NB4 (cell line): ENCODE measurements around the gene ADAM17.

Experiments
- DNase-seq: peaks from one replicate; pipeline ENCODE4 v3.0.0; 2010; ENCODE audit warnings: low read depth
- H3K4me3 ChIP-seq: one replicate; pipeline ENCODE4 v1.5.1; 2011; ENCODE audit warnings: mild to moderate bottlenecking, low read depth, low read length, moderate library complexity
- MYC ChIP-seq: IDR thresholded peaks from 2 replicates; pipeline ENCODE4 v1.6.1; 2011; ENCODE audit warnings: low read depth, low read length
- POLR2A ChIP-seq: IDR thresholded peaks from 2 replicates; pipeline ENCODE4 v1.6.1; 2011; ENCODE audit warnings: mild to moderate bottlenecking; ENCODE audit not compliant: insufficient read length; ENCODE audit errors: extremely low read depth
- TF ChIP-seq, protein P1 (sequence below): IDR thresholded peaks from one replicate; pipeline ENCODE4 v1.5.1; 2012; ENCODE audit warnings: low read depth, low read length
- TF ChIP-seq, protein P2 (sequence below): IDR thresholded peaks from 2 replicates; pipeline ENCODE4 v1.6.1; 2011; ENCODE audit warnings: low read depth, low read length

The ADAM17 gene

DNA sequence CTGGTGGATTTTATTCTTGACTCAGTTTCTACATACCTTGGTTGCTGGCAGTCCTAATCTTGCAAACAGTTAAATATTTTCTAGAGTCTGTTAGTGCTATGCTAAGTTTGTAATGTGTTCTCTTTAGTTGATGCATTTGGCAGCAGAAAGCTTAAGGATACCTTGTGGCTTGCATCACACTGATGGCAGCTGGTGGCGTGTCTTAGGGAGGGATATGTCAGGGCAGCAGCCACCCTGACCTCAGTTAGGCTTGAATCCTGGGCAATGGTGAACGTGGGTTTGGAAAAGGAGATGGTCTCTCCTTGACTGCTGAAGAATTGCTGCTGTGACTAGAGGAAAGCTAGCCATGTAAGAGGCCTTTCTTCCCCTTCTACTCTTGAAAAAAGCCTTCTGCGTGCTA lies 77.1 kb downstream of the ADAM17 start:
- DNase-seq = no peak
- no peak overlapping the region for H3K4me3 ChIP-seq
- TF ChIP-seq, protein P1, sequence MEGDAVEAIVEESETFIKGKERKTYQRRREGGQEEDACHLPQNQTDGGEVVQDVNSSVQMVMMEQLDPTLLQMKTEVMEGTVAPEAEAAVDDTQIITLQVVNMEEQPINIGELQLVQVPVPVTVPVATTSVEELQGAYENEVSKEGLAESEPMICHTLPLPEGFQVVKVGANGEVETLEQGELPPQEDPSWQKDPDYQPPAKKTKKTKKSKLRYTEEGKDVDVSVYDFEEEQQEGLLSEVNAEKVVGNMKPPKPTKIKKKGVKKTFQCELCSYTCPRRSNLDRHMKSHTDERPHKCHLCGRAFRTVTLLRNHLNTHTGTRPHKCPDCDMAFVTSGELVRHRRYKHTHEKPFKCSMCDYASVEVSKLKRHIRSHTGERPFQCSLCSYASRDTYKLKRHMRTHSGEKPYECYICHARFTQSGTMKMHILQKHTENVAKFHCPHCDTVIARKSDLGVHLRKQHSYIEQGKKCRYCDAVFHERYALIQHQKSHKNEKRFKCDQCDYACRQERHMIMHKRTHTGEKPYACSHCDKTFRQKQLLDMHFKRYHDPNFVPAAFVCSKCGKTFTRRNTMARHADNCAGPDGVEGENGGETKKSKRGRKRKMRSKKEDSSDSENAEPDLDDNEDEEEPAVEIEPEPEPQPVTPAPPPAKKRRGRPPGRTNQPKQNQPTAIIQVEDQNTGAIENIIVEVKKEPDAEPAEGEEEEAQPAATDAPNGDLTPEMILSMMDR = no peak
- TF ChIP-seq MYC (no peak), POLR2A (no peak)
- TF ChIP-seq, protein P2, sequence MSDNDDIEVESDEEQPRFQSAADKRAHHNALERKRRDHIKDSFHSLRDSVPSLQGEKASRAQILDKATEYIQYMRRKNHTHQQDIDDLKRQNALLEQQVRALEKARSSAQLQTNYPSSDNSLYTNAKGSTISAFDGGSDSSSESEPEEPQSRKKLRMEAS = no peak

DNA sequence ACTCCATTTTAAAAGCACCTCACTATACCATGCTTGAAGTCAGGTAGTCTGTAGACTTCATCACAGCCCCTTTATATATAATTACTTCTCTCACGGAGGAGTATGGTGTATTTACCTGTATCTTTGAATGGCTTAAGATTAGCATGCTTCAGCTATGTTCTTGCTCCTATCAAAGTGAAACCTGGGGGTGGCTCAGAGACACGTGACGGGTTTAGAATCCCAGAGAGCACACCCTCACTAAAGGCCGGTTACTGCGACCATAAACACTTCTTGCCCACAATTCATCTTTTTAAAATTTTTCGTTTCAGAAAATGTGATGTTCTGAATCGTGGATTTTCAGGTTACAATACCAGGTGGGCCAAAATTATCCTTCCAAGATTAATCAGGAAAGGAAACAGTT lies 77.7 kb downstream of the ADAM17 start:
- TF ChIP-seq POLR2A (no peak), MYC (no peak)
- TF ChIP-seq, protein P2 = no peak
- TF ChIP-seq, protein P1 = no peak
- no peak overlapping the region for H3K4me3 ChIP-seq
- DNase-seq = no peak

DNA sequence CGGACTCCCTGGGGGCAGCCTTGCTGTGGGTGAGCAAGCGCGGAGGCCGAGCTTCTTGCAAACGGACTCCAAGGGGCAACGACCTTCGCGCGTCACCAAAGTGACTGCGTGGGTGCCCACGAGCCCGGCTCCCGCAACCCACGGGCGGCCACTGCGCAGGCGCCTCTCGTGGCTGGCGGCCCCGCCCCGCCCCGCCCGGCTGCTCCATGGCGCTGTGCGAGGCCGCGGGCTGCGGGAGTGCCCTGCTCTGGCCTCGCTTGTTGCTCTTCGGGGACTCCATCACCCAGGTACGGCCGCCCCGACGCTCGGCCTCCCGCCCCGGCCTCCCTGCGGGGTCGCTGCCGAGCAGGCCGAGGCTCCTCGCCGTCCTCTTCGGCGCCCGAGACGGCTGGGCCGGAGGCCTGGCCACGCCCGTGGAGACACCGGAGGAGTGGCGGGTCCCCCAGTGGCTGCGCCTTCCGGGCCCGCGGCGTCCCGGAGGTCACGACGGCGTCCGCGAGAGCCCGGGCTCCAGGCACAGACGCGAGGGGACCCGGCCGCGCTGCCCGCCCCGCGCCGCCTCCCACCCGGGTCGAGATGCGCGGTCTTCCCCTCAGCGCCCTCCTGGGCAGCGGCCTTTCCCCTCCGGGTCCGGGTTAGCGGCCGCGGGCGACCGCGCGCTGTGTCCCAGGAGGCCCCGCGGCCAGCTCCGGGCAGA lies 81.1 kb downstream of the ADAM17 start, which contains the start of gene IAH1:
Gene IAH1 (plus strand): TSS at position 191 of the 697 bp plus-strand sequence. CDS start 16 bp downstream, at position 207.
- DNase-seq = peak; percentile 31
- no peak within 1 kb of the TSS for H3K4me3 ChIP-seq
- no peak for TF ChIP-seq MYC
- TF ChIP-seq, protein P2 = no peak
- TF ChIP-seq, protein P1 = no peak
- TF ChIP-seq POLR2A = no peak

DNA sequence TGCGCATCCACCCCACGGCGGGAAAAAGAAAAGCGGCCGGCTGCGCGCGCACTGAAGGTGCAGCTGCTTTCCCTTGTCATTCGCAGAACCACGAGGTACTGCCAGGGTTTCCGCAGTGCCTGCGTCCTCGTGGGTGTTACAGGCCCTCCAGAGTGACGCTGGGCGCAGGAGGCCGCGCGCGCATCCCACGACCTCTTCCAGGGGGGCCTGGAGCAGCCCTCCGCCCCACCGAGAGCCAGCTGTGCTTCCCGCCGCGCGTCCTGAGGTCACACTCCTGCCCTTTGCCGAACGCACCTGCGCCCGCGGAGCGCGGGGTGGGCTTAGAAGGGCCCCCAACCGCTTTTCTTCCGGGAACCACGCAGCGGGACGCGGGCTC lies 81.7 kb downstream of the ADAM17 start:
- H3K4me3 ChIP-seq = no peak overlapping the region
- TF ChIP-seq POLR2A (no peak), MYC (no peak)
- TF ChIP-seq, protein P2 = no peak
- TF ChIP-seq, protein P1 = no peak
- DNase-seq = no peak

DNA sequence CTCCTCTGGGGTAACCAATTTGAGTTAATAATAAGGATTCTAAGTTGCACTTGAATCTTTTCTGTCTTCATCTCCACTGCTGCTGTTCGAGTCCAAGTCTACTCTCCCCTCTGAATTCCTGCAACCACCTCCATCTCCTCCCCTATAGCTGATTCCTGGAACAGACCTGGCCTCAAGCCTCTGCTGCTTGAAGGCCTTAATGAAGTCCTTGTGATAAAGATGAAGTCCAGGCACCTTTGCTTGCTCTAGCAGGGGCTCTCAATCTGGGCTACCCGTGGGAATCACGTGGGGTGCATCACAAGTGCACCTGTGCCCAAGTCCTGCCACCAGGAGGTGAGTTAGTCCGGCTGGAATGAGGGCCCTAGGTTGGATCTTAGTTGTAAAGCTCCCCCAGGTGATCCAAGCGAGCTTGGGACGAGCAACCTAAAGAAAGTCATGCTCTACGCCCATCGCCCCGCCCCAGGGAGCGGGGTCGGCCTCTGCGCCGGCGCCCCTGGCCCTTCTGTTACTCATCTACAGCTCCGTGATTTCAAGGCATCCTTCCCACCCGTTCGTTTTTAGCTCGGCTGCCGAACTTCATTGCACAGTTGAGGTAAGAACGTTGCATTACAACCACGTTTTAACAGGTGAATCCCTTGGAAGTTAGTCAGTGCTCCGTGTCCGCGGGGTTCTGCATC lies 82.2 kb downstream of the ADAM17 start:
- DNase-seq = no peak
- no peak overlapping the region for H3K4me3 ChIP-seq
- no peak for TF ChIP-seq POLR2A
- TF ChIP-seq, protein P1 = no peak
- TF ChIP-seq, protein P2 = no peak
- TF ChIP-seq MYC = no peak
